Motor neuron (in vitro differentiated cells): ENCODE data around the gene BRMS1L. TPM values are rescaled to one million over a fixed set of nuclear protein-coding genes. Genes with fewer than 3 reads are reported as not detected.
"Not testable (repeated sequence)": the region's sequence is repeated elsewhere in the genome, so short reads cannot be mapped to it uniquely, and the experiment has no call there.

Experiments
- ATAC-seq, 8 experiments: fragments of 200-7000 bp; cut with Tn5 transposase; replicated peaks in 6 of 8; 2 replicates each; pipeline ENCODE4 v1.8.0; 2021; ENCODE audit warnings: mild to moderate bottlenecking in 8 of 8, moderate library complexity in 8 of 8
- H3K27ac ChIP-seq, 2 donors: fragments of 250-450 bp; sonication (Bioruptor Pico); 2 replicates each; pipeline ENCODE4 v1.9.0; 2021; ENCODE audit warnings: antibody characterized with exemption in 2 of 2, mild to moderate bottlenecking in 2 of 2, moderate library complexity in 1 of 2
- H3K4me1 ChIP-seq, 2 donors: fragments of 250-450 bp; sonication (Bioruptor Pico); replicated peaks in 1 of 2; 2 replicates each; pipeline ENCODE4 v1.6.1; 2021; ENCODE audit warnings: antibody characterized with exemption in 2 of 2, mild to moderate bottlenecking in 2 of 2, moderate library complexity in 1 of 2
- H3K4me3 ChIP-seq, 5 donors: fragments of 250-450 bp; sonication (Bioruptor Pico); 2 replicates each; pipeline ENCODE4 v1.9.0; 2021; ENCODE audit warnings: antibody characterized with exemption in 5 of 5, mild to moderate bottlenecking in 5 of 5, moderate library complexity in 4 of 5
- WGBS, 10 experiments: fragments of 450-650 bp; shearing (Covaris generic); methylation state at CpG; one replicate each; pipeline ENCODE4 v1.0.0; 2022; 5-methylcytosine and 5-hydroxymethylcytosine counted together
- in situ Hi-C, 9 experiments: fragments of 400-800 bp; cut with MboI; loops; one replicate each; pipeline ENCODE4 v1.15.0; 2021; ENCODE audit warnings: low sequenced_read_pairs in 9 of 9, low pct_unique_long_range_greater_than_20kb in 2 of 9; ENCODE audit not compliant: unreplicated experiment in 9 of 9
- total RNA-seq, 8 experiments: library from RNA; unstranded; fragments of 300-600 nt; gene quantifications; 2 replicates each; pipeline versions ENCODE4 v1.2.3 to v1.2.4, GENCODE V29; 2022

Gene BRMS1L
- 10 to 100 TPM in 5 of 8 experiments, 1 to 10 TPM in 3; 8.9 to 17.7 (median 11.2) TPM for total RNA-seq

GRCh38 chr14:35826218-35826951 lies at the start of gene BRMS1L:
Gene BRMS1L (plus strand): TSS chr14:35826338. CDS start chr14:35826517, 179 bp downstream.
- Histone ChIP-seq H3K4me1 (peaks cover 4 to 5% of the 10 kb centered on the region in 2 donors), H3K27ac (peak within 1 kb of the TSS; percentile 76 to 93), H3K4me3 (peak within 1 kb of the TSS; percentile 50 to 92 (median 81))
- in situ Hi-C loops: no loop called here
- 0 to 7% (median 0%) methylated on average over 1 to 6 of the region's 70 CpGs; no CpG with 5 or more reads in 6 of the 10 experiments for WGBS, 10 experiments
- ATAC-seq: peak; percentile 91 to 97 (median 96)

GRCh38 chr14:35776823-35777222 lies 49.3 kb upstream of the BRMS1L start:
- ATAC-seq: no peak
- in situ Hi-C loops: no loop called here
- Histone ChIP-seq H3K27ac (no peak overlapping the region), H3K4me3 (no peak overlapping the region), H3K4me1 (no peaks in the 10 kb centered on the region)
- WGBS, 10 experiments: 67 to 100% (median 87%) methylated on average over 2 to 4 of the region's 4 CpGs

GRCh38 chr14:35777550-35777949 lies 48.6 kb upstream of the BRMS1L start:
- WGBS, 10 experiments: 80 to 100% (median 98%) methylated on average over 1 to 5 of the region's 5 CpGs; no CpG with 5 or more reads in 2 of the 10 experiments
- in situ Hi-C loops, H3K4me3 ChIP-seq, H3K27ac ChIP-seq, ATAC-seq, H3K4me1 ChIP-seq: not testable (repeated sequence)

GRCh38 chr14:35779368-35779767 lies 46.8 kb upstream of the BRMS1L start:
- in situ Hi-C loops: no loop called here
- Histone ChIP-seq H3K27ac (no peak overlapping the region), H3K4me1 (no peaks in the 10 kb centered on the region), H3K4me3 (no peak overlapping the region)
- 75 to 100% (median 93%) methylated on average over 2 to 3 of the region's 3 CpGs for WGBS, 10 experiments
- ATAC-seq: no peak

GRCh38 chr14:35783699-35784098 lies 42.4 kb upstream of the BRMS1L start:
- Histone ChIP-seq H3K4me1 (no peaks in the 10 kb centered on the region), H3K27ac (no peak overlapping the region), H3K4me3 (no peak overlapping the region)
- 0 to 67% (median 50%) methylated on average over 1 of the region's 1 CpG; no CpG with 5 or more reads in 1 of the 10 experiments for WGBS, 10 experiments
- ATAC-seq: no peak
- in situ Hi-C loops: no loop called here

- in situ Hi-C loops: no loop called here
- Histone ChIP-seq H3K4me1 (no peaks in the 10 kb centered on the region), H3K4me3 (no peak overlapping the region), H3K27ac (no peak overlapping the region)
- WGBS, 10 experiments: 77 to 100% (median 91%) methylated on average over 1 to 2 of the region's 2 CpGs; no CpG with 5 or more reads in 1 of the 10 experiments
- ATAC-seq: no peak
These were observed 39.3 kb upstream of the BRMS1L start for GRCh38 chr14:35786856-35787255.

GRCh38 chr14:35789651-35790050 lies 36.5 kb upstream of the BRMS1L start:
- in situ Hi-C loops: no loop called here
- Histone ChIP-seq H3K4me1 (no peaks in the 10 kb centered on the region), H3K27ac (no peak overlapping the region), H3K4me3 (no peak overlapping the region)
- no peak for ATAC-seq
- WGBS, 10 experiments: 80 to 100% (median 100%) methylated on average over 1 to 3 of the region's 4 CpGs

GRCh38 chr14:35797796-35798195 lies 28.3 kb upstream of the BRMS1L start:
- WGBS, 10 experiments: 88 to 100% (median 100%) methylated on average over 1 to 5 of the region's 6 CpGs; no CpG with 5 or more reads in 5 of the 10 experiments
- in situ Hi-C loops: no loop called here
- Histone ChIP-seq H3K4me1 (no peaks in the 10 kb centered on the region), H3K27ac (no peak overlapping the region), H3K4me3 (no peak overlapping the region)
- ATAC-seq: no peak

GRCh38 chr14:35806006-35806907 lies 19.9 kb upstream of the BRMS1L start:
- Histone ChIP-seq H3K4me1 (peaks cover 6 to 16% of the 10 kb centered on the region in 2 donors), H3K27ac (no peak overlapping the region), H3K4me3 (peak overlapping the region in 2 of 5 donors; percentile 2 to 12)
- 35 to 100% (median 91%) methylated on average over 1 to 2 of the region's 2 CpGs; no CpG with 5 or more reads in 1 of the 10 experiments for WGBS, 10 experiments
- in situ Hi-C loops: loop anchor here in 1 of 9 experiments (25.0 kb wide), 1 partner anchor 369 kb away; no protein-coding TSS in a partner anchor
- peak in 1 of 8 experiments; percentile 1 for ATAC-seq

- WGBS, 10 experiments: 46 to 100% (median 74%) methylated on average over 1 to 8 of the region's 8 CpGs
- Histone ChIP-seq H3K27ac (no peak overlapping the region), H3K4me1 (peaks cover 6 to 16% of the 10 kb centered on the region in 2 donors), H3K4me3 (peak overlapping the region; percentile 64 to 86 (median 76))
- ATAC-seq: no peak
- in situ Hi-C loops: loop anchor here in 1 of 9 experiments (25.0 kb wide), 1 partner anchor 370 kb away; no protein-coding TSS in a partner anchor
These were observed 18.8 kb upstream of the BRMS1L start for GRCh38 chr14:35807131-35807961.

- H3K4me1 ChIP-seq: peaks cover 6 to 16% of the 10 kb centered on the region in 2 donors
- peak overlapping the region; percentile 79 to 88 for H3K27ac ChIP-seq
- in situ Hi-C loops: loop anchor here in 1 of 9 experiments (25.0 kb wide), 1 partner anchor 371 kb away; no protein-coding TSS in a partner anchor
- peak overlapping the region; percentile 64 to 86 (median 76) for H3K4me3 ChIP-seq
- WGBS, 10 experiments: 0 to 4% (median 0%) methylated on average over 1 to 10 of the region's 11 CpGs
- no peak for ATAC-seq
These were observed 18.0 kb upstream of the BRMS1L start for GRCh38 chr14:35808076-35808637.
